NCI-H2107 (cell line): ENCODE data around the gene BMP7.
"Not testable (repeated sequence)": the region's sequence is repeated elsewhere in the genome, so short reads cannot be mapped to it uniquely, and the experiment has no call there.

Experiments
- DNase-seq: peaks from one replicate; lab custom pipeline; 2025; lab: John Stamatoyannopoulos, UW

Gene BMP7

DNA sequence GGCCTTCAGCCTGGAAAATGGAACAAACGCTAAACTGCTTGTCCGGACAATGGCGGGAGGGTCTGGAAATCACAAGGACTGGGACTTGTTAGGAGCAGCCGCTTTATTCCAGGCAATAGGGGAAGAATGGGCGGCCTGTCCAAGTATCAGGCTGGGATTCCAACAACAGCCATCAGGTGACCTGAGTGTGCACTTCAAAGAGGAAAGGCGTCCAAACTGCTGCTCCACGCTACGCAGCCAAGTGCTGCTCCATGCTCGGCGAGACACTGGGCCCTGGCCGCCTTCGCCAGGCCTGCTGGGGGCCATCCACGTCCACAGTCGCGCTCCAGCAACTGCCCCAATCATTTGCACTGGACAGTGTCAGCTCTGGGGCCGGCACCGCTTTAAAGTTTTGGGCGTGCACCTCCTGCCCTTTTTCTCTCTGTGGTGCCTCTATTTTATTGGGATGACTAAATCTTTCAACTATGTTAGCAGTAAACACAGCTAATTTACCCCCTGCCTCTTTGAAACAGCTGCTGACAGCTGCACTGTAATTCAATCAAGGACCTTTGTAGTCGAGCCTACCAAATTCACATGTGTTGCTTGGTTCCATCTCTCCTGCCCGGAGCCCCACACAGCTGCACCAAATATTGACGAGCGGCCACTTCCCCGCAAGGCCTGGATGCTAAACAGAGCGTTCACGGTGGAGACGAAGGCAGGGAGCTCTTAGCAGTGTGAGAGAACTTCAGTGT lies 98.3 kb downstream of the BMP7 start:
- DNase-seq, result no peak

DNA sequence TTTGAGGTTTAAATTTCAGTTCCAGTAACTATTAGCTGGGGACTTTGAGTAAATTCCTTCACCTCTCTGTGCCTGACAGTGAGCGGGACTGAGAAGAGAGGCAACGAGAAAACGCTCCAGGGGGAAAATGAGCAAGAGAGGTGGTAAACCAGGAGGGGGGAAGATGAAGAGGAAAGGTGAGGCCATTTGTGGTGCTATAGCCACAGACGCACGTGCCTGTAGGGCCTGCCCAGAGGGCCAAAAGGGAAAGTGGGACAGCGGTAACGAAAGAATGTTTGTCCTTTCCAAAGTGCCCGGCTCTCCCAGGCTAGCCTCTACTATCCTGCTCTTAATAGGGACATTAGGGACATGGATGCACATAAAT lies 99.2 kb downstream of the BMP7 start:
- DNase-seq, result no peak

DNA sequence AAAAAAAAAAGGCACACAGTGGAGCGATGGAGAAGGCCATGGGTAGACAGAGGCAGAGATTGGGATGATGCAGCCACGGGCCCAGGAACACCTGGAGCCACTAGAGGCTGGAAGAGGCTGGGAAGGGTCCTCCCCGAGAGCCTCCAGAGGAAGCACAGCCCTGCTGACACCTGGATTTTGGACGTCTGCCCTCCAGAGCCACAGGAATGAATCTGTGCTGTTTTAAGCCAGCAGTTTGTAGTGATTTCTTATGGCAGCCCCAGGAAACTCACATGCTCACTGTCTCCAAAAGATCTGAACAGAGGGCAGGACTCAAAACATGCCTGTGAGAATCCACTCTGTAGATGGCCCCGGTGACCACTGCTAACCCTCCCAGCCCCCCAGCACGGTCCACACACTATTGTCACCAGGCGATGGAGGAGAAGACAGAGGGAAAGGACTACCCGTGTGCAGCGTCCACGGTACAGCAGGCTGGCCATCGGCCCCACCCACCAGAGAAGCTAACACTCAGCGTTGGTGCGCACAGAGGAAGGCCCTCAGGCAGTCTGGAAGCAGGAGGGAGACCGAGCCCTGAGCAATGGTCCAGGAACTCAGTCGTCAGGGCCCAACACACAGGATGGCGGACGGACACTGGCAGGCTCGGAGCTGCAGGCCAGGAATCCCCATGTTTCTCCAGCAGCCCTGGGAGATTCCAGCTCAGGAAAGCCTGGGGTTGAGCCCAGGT lies 99.7 kb downstream of the BMP7 start:
- no peak for DNase-seq

DNA sequence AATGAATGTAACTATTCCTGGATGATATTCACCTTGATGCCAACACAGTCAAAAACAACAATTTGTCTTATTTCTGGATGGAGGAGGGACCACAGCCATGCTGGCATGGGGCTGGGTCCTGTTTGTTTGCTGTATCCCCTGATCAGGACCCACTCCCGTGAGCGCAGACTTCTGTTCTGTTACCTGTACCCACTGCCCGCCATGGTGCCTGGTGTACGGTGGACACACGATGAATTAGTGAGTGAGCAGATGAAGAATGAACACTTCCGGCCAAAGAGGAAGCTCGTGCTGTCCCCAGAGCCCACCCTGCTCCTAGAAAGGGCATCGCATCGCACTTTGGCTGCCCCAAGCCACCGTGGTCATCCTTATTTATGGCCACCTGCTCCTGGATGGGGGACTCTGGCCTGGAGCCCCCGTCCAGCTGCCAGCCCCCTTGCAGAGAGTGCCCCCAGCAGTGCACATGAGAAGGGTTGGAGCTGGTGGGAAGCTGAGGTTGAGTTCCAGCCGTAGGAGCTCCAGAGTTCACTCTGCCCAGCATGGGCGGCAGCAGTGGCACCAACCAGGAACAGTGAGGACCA lies 100.9 kb downstream of the BMP7 start:
- no peak for DNase-seq

DNA sequence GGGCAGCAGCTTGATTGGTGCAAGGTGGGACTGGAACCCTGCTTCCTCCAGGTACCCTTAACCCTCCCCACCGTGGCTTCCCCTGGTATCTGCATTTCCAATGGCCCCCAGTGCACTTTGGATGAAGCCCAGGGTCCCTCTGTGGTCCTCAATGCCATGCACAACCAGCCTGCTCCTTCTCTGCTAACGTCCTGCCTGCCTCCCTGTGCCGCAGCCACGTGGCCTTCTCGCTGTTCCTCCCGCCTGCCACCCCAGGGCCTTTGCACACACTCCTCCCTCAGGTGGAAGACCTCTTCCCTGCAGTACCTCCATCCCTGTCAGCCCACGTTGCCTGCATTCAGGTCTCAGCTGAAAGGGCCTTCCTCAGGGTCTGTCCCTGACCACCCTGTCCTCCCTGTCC lies 101.6 kb downstream of the BMP7 start:
- no peak for DNase-seq

DNA sequence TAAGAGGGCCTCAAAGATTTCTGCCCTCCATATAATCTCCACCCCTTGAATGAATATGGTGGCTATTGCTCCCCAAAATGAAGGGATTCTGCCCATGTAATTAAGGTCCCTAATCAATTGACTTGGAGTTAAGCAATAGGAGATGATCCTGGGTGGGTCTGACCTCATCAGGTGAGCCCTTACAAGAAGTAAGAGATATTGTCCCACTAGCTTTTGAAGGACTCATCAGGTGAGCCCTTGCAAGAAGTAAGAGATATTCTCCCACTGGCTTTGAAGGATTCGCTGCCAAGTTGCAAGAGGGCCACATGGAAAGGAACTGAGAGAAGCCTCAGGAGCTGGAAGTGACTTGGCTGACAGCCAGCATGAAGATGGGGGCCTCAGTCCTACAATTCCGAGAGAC lies 103.4 kb downstream of the BMP7 start:
- no peak for DNase-seq

DNA sequence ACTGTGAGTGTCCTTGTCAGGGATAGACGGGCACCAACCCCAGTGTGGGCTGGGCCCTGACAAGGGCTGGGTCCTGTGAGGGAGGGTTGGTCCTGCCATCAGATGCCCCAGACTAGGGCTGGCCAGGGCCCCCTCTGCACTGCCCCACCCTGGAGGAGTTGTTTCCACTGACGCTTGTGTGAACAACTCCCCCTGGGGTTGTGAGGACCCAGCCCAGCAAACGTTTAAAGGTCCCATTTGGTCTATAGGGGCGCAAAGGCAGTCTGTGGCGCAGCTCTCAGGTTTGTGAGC lies 104.1 kb downstream of the BMP7 start:
- no peak for DNase-seq

DNA sequence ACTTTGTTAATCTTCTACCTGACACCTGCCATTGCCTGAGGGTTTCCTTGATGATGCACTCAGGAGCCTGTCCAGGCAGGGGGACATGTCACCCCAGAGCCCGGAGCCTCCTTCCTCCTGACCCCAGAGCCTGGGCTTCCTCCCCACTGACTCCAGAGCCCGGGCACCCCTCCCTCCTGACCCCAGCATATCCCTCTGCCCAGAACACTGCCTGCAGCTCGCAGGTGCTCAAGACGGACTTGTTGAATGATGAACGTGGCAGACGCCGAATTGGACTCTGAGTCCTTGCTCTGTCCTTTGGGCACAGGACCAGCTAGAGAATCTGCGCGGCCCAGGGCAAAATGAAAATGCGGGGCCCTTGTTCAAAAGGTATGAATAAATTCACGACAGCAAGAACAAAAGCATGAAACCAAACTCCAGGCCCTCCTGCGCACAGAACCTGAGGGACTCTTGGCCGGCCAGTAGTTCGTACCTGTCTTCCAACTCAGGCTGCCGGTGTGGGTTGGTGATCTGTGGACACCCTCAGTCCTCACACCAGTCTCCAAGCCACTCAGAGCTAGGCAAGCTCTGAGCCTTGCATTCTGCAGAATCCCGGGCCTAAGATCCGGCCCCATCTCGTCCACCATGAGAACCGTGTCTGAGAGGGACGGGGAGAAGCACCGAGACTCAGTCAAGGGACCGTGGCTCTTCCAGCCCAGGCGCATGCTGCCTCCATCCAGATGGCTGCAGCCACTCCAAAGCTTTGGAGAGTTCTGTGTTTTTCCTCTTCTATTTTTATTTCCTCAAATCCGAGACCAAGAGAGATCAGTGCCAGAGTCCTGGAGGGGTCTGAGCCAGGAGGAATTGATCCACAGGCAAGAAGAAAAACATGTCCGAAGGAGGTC lies 104.7 kb downstream of the BMP7 start:
- no peak for DNase-seq

DNA sequence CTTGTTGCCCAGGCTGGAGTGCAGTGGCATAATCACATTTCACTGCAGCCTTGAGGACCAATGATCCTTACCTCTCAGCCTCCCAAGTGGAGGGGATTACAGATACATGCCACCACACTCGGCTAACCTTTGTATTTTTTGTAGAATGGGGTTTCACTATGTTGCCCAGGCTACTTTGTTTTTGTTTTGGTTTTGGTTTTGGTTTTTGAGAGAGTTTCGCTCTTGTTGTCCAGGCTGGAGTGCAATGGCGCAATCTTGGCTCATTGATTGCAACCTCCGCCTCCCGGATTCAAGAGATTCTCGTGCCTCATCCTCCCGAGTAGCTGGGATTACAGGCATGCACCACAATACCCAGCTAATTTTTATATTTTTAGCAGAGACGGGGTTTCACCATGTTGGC lies 105.5 kb downstream of the BMP7 start:
- DNase-seq, result no peak

DNA sequence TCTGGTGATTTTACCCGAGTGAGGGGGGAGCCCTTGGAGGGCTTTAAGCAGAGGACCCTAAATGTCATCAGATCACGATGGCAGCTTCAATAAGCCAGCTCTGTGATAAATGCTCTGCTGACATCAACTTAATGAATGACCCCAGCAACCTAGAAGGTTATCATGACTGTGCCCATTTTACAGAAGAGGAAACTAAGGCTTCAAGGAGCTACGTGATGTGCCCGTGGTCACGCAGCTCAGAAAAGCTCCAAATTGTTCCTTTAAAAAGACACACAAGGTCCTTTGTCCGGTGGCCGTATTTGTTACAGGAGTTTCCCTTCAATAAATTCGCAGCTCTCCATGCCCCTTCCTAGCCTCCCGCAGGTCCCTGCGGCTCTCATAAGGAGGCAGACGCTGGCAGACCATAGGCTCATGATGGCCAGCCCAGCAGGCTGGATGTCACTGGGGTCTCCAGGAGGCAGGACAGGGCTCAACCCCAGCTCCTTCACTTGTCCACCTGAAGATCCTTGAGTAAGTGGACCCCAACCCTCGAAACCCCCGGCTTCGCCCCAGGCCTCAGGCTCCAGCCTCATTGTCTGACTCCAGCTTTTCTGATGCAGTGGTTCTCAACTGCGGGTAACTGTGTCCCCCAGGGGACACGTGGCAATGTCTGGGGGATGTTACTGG lies 106.4 kb downstream of the BMP7 start:
- no peak for DNase-seq

DNA sequence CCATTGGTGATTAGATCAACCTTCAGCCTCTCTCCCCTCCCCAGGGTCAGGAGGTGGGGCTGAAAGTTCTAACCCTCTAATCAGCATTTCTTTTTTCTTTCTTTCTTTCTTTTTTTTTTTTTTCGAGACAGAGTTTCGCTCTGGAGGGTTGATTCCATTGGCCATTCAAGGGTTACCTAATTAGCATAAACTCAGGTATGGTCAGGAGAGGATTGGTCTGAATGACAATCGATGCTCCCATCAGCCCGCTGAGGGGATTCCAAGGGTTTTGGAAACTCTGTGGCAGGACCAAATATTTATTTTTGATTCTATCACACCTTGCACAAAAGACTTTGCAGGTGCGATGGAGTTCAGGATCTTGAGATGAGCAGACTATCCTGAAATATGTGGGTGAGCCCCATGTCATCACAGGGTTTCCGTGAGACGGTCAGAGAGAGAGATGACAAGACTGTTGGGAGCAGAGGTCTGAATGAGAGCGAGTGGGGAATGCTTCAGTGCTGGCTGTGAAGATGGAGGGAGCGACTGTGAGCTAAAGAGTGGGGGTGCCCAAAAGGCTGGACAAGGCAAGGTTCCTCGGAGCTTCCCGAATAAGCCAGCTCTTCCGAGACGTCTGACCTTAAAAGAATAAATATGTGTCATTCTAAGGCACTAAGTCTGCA lies 107.1 kb downstream of the BMP7 start:
- no peak for DNase-seq

DNA sequence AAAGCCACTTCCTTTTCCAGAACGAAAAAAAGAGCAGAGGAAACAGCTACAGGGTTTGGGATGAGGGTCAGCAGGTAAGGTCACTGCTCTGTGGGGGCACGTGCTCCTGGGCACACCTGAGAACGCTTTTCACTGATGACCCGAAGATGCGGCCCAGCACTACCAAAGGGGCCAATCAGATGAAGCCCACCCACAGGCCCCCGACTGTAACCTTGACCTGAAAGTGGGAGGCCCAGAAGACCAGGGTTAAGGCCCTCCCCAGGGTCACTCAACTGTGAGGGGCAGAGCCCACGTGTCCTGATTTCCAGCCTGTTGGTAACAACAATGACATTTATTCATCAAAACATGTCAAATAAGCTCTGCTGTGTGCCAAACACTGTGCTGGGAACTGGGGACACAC lies 108.0 kb downstream of the BMP7 start:
- no peak for DNase-seq

DNA sequence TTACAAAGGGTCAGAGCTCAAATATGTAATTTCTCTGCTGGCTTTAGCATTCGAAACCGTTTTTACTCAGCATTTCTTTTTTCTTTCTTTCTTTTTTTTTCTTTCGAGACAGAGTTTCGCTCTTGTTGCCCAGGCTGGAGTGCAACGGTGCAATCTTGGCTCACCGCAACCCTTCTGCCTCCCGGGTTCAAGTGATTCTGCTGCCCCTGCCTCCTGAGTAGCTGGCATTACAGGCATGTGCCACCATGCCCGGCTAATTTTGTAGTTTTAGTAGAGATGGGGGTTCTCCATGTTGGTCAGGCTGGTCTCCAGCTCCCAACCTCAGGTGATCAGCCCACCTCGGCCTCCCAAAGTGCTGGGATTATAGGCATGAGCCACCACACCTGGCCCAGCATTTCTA lies 108.7 kb downstream of the BMP7 start:
- DNase-seq, result not testable (repeated sequence)

DNA sequence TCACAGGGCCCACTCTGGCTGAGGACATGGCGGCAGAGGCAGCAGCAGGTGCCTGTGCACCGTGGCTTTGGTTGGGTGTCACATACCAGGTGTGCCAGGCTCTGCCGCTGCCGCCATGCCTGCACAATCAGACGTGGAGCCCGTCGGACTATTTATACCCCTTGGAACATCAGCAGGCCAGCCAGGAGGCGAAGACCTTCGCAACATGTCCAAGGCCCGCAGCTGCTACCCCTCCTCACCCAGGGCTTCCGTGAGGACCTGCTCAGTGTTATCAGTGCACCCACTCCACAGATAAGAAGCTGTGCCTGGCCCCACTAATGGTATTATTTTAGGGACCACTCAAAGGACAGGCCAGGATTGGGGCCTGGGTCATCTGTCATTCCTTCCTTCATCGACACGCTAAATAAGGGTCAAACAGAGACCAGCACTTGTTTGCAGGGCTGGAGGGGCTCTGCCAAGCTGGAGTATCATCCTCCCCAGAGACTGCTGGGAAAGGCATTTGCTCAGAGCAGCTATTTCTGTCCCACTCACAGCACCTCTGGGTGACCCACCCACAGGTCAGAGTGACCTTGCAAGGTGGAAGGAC lies 109.2 kb downstream of the BMP7 start:
- DNase-seq, result no peak

DNA sequence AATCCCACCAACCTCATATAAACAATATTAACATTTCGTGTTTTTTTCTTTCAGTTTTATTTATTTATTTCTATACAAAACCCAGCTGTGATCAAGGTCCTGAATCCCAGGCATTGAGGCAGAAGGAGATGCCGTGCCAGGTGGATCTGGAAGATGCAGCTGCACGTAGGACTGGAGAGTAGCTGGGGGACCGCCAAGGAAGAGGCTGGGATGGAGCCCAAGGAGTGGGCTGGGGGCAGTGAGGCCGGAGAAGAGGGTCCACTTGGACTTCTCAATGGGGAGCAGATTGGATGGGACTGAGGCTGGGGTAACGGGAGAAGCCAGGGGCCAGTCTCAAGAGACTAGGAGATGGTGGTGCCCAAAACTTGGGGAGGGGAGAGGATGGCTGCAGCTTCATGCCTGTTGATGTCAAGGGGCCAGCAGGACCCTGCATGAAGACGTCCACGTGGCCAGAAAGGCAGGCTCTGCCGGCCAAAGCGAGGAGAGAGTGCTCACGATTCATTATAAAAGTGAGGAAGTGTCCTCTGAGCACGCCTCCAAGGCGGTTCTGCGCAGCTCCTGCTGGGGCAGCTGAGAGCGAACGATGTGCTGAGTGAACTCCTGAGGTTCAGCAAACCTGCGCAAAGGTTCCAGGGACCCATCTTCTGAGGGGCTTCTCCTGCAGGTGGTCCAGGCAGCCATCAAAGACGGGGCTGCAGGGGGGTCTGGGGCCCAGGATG lies 110.3 kb downstream of the BMP7 start:
- no peak for DNase-seq

DNA sequence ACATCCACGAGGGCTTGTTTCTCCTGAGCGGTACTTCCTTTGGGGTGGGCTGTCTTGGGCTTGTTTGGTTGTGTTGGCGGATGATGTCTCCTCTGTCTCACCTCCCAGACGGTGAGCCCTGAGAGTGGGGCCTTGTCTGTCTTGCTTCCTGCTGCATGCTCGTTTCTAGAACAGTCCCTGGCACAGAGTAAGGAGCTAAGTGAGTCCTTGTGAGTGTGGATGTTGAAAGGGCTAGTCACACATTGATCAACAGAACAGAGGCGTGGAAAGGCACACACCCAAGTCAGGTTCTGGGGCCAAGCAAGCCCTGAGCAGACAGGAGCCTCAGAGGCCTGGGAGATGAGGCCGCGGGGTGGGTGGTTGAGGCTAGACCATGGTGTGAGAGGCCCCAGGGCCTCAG lies 111.0 kb downstream of the BMP7 start:
- no peak for DNase-seq

DNA sequence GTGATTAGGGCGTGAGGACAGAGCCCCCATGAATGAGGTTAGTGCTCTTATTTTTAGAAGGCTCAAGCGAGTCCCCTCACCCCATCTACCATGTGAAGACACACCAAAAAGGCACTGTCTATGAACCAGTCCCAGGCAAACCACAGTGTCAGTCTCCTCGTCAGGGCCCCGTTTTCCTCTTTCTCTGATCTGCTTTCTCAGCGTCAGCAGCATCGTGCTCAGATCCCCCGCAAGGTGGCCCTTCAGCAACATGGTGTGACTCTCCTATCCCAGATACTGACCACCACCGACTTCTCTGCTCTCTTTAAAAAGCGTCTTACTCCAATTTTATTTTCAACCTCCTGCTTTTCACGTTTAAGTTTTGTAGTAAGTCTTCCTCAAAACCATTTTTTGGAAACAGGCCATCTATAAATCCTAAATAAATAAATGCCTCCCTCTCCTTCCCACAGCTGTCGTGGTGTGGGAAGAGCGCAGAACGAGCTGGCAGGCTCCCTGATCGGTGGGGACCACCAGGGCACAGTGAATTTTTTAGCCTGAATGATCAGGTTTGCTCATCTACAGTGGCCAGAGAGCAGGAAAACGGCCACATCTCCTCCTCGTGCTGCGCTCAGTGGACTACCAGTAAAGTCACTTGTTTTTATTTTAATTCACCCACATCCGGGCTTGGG lies 113.1 kb downstream of the BMP7 start:
- DNase-seq, result no peak

DNA sequence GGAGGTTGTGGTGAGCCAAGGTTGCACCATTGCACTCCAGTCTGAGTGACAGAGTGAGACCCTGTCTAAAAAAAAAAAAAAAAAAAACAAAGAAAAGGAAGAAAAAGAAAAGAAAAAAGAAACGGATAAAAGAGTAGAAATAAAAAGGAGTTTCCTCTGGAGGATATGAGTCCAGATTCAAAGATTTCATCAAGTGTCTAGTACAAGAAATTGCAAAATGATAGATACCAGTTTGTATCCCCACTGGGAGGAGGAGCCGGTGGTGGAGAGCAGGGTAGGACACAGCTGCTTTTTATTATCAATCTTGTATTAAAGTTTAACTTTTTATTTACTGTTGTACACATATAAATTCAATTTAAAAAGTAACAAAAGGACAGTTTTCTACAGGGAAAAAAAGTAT lies 113.9 kb downstream of the BMP7 start:
- no peak for DNase-seq

DNA sequence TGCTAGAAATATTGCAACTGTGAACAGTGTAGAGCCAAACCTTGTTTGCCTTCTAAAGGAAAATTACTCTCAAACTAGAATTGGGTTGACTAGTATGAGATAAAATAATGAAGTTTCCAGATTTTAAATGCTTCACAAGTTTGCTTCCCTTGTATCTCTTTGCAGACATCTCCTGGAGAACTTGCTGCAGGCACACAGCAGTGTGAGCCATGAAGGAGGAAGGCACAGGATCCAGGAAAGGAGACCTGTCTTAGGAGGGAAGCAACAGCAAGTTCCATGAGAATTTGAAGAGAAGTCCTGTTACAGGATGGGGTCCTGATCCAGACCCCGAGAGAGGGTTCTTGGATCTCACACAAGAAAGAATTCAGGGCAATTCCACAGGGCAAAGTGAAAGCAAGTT lies 115.9 kb downstream of the BMP7 start:
- no peak for DNase-seq

DNA sequence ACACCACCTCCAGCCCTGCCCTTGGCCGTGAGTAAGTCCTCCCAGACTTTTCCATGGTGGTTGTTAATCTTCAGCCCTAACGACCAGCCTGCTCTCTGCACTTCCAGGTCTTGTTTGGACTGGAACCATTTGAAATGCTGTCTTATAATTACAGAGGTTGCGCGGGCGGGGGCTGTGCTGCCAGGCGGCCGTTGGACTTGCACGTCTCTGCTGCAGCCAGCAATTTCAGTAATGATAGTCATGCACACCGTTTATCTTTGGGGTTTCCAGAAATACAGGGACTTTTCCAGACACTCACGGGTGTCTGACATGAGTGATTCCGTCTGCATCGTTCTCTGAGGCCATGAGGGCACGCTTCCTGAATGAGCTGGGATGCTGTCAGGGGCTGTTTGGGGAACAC lies 118.2 kb downstream of the BMP7 start:
- no peak for DNase-seq
